ENCODE measurements around the gene THRAP3. TPM values are rescaled to one million over a fixed set of nuclear protein-coding genes. Genes with fewer than 3 reads are reported as not detected.

THRAP3 gene
- total RNA-seq, 1 experiment from 2014 or later: 143 TPM

- Histone ChIP-seq H3F3A (ENCODE audit: insufficient read depth, low read depth) (no peaks in the 10 kb centered on the region; the same call in 1 of the 2 replicates), H3K36me3 (ENCODE audit: low read depth) (no peaks in the 10 kb centered on the region), H3K27ac (no peak overlapping the region), H3K4me3 (no peak overlapping the region), H3K9me3 (ENCODE audit: insufficient read depth, low read depth) (no peaks in the 10 kb centered on the region), H3K79me2 (ENCODE audit: low read depth) (no peaks in the 10 kb centered on the region), H3K4me1 (replicated peaks; ENCODE audit: insufficient read depth) (no peaks in the 10 kb centered on the region; the same call in 1 of the 2 replicates), H3K4me2 (no peak overlapping the region), H3K9me2 (ENCODE audit: insufficient read depth) (no peaks in the 10 kb centered on the region), H4K20me1 (ENCODE audit: insufficient read depth) (no peaks in the 10 kb centered on the region; the same call in 1 of the 2 replicates), H3K27me3 (ENCODE audit: insufficient read depth, low read depth) (no peaks in the 10 kb centered on the region), H2AFZ (no peak overlapping the region)
- TF ChIP-seq EZH2 (IDR thresholded peaks at IDR 0.05; ENCODE audit: low read depth) (no peak), CTCF (conservative IDR thresholded peaks at IDR 0.05) (no peak)
- intact Hi-C loops (cut with micrococcal nuclease; ENCODE audit: unreplicated experiment): no loop called here
- POLR2A ChIA-PET (ENCODE audit: unreplicated experiment): no interaction called here
- BruUV-seq (replicated peaks): no TSS peak
- DNase-seq: peak in 1 of 2 experiments; percentile 46
- CTCF ChIA-PET: no interaction called here
These were observed 102.3 kb downstream of the THRAP3 start for GRCh38 chr1:36326499-36326898.

GRCh38 chr1:36327421-36328087 lies 103.3 kb downstream of the THRAP3 start:
- no peak overlapping the region for H3K4me2 ChIP-seq
- TF ChIP-seq EZH2 (IDR thresholded peaks at IDR 0.05; ENCODE audit: low read depth): no peak
- TF ChIP-seq CTCF (conservative IDR thresholded peaks at IDR 0.05): no peak
- CTCF ChIA-PET: no interaction called here

GRCh38 chr1:36328088-36328480 lies 103.8 kb downstream of the THRAP3 start:
- Histone ChIP-seq H3K4me1 (replicated peaks; ENCODE audit: insufficient read depth) (no peaks in the 10 kb centered on the region; the same call in 1 of the 2 replicates), H3K4me3 (no peak overlapping the region), H3K4me2 (no peak overlapping the region), H3K9me2 (ENCODE audit: insufficient read depth) (no peaks in the 10 kb centered on the region), H3F3A (ENCODE audit: insufficient read depth, low read depth) (no peaks in the 10 kb centered on the region; the same call in 1 of the 2 replicates), H3K36me3 (ENCODE audit: low read depth) (no peaks in the 10 kb centered on the region), H3K79me2 (ENCODE audit: low read depth) (no peaks in the 10 kb centered on the region), H3K27me3 (ENCODE audit: insufficient read depth, low read depth) (no peaks in the 10 kb centered on the region), H4K20me1 (ENCODE audit: insufficient read depth) (no peaks in the 10 kb centered on the region; the same call in 1 of the 2 replicates), H2AFZ (no peak overlapping the region), H3K9me3 (ENCODE audit: insufficient read depth, low read depth) (no peaks in the 10 kb centered on the region), H3K27ac (no peak overlapping the region)
- TF ChIP-seq CTCF (conservative IDR thresholded peaks at IDR 0.05): no peak
- TF ChIP-seq EZH2 (IDR thresholded peaks at IDR 0.05; ENCODE audit: low read depth): no peak
- no TSS peak for BruUV-seq (replicated peaks)
- no peak for DNase-seq
- intact Hi-C loops (cut with micrococcal nuclease; ENCODE audit: unreplicated experiment): no loop called here
- ChIA-PET CTCF (no interaction called here), POLR2A (ENCODE audit: unreplicated experiment) (no interaction called here)

More at GRCh38 chr1:36327421-36328087, 103.3 kb downstream of the THRAP3 start:
- Histone ChIP-seq H4K20me1 (ENCODE audit: insufficient read depth) (no peaks in the 10 kb centered on the region; the same call in 1 of the 2 replicates), H3K27ac (no peak overlapping the region), H3F3A (ENCODE audit: insufficient read depth, low read depth) (no peaks in the 10 kb centered on the region; the same call in 1 of the 2 replicates), H2AFZ (no peak overlapping the region), H3K79me2 (ENCODE audit: low read depth) (no peaks in the 10 kb centered on the region), H3K9me2 (ENCODE audit: insufficient read depth) (no peaks in the 10 kb centered on the region), H3K36me3 (ENCODE audit: low read depth) (no peaks in the 10 kb centered on the region), H3K4me3 (no peak overlapping the region), H3K9me3 (ENCODE audit: insufficient read depth, low read depth) (no peaks in the 10 kb centered on the region), H3K27me3 (ENCODE audit: insufficient read depth, low read depth) (no peaks in the 10 kb centered on the region), H3K4me1 (replicated peaks; ENCODE audit: insufficient read depth) (no peaks in the 10 kb centered on the region; the same call in 1 of the 2 replicates)
- BruUV-seq (replicated peaks): no TSS peak
- intact Hi-C loops (cut with micrococcal nuclease; ENCODE audit: unreplicated experiment): no loop called here
- POLR2A ChIA-PET (ENCODE audit: unreplicated experiment): no interaction called here
- no peak for DNase-seq
